Mononuclear cell (primary cell): ENCODE results near the gene ARHGAP26. TPM values are rescaled to one million over a fixed set of nuclear protein-coding genes. Genes with fewer than 3 reads are reported as not detected.

Source experiments
- H3K27me3 ChIP-seq: 2 replicates; pipeline ENCODE4 v1.6.0; 2011; ENCODE audit warnings: low read length, control low read depth; ENCODE audit not compliant: insufficient read depth
- H3K4me1 ChIP-seq: 2 replicates; pipeline ENCODE4 v1.5.1; 2011; ENCODE audit warnings: mild to moderate bottlenecking, low read length, control low read depth; ENCODE audit not compliant: insufficient read depth
- H3K4me3 ChIP-seq: 2 replicates; pipeline ENCODE4 v1.5.1; 2011; ENCODE audit warnings: mild to moderate bottlenecking, low read length, moderate library complexity
- H3K9me3 ChIP-seq: 2 replicates; pipeline ENCODE4 v1.5.1; 2011; ENCODE audit warnings: low read depth, mild to moderate bottlenecking, control low read depth, low read length
- total RNA-seq: library from RNA; depleted of rRNA; stranded (reverse); fragments of >200 nt; gene quantifications from one replicate; pipeline ENCODE4 v1.2.3, GENCODE V29; 2012

Gene ARHGAP26
- total RNA-seq, 1 donor: 53.6 TPM

DNA sequence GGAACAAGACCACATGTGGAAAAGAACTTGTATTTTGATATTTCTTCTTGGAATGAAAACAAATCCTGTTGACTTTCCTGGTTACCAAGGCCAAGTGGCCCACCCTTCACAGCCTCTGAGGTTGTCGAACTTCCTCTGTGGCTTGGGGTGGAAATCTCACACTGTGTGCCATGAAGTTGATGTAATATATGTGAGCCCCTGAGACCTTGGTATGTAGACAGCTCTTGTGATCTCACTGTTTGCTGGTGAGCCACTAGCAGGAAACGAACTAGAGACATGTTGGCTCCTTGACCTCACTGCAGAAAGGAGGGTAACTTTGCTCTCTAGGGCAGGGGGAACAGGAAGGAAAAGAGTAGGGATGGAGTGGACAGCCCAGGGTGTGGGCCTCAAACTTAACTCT is 159.4 kb downstream of the ARHGAP26 start:
- Histone ChIP-seq H3K9me3 (no peaks in the 10 kb centered on the region), H3K27me3 (no peaks in the 10 kb centered on the region), H3K4me3 (no peak overlapping the region), H3K4me1 (peaks cover 45% of the 10 kb centered on the region)

DNA sequence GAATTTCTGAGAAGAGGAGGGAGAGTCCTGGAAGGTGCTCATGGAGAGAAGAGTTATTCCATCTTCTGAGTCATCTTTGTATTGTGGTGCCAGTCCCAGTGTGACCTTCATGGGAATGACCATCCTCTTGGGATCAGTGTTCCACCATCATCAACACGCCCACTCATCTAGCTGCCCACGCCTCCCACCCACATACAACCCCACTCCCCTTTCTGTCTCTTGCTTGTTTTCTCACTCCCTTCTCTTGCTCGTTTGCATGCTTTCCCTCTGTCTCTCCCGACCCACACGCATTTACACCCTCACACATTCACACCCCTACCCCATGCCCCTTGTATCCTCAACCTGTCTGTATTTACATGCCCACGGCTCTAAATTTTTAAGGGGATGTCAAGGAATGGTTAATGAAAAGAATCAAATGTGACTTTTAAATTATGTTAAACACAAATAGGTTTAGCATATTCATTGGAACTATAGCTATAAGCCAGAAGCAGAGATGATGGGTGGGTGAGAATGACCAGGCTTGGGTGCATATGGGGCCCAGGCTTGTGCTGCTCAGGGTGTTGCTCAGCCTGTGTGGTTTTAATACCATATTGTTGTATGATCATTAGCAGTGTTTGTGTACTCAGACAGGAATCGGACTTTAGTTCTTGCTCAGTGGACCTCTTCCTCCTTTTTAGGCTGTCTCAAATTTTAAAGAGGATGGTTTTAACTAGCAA is 160.4 kb downstream of the ARHGAP26 start:
- Histone ChIP-seq H3K9me3 (no peaks in the 10 kb centered on the region), H3K4me1 (peaks cover 43% of the 10 kb centered on the region), H3K4me3 (no peak overlapping the region), H3K27me3 (no peaks in the 10 kb centered on the region)

DNA sequence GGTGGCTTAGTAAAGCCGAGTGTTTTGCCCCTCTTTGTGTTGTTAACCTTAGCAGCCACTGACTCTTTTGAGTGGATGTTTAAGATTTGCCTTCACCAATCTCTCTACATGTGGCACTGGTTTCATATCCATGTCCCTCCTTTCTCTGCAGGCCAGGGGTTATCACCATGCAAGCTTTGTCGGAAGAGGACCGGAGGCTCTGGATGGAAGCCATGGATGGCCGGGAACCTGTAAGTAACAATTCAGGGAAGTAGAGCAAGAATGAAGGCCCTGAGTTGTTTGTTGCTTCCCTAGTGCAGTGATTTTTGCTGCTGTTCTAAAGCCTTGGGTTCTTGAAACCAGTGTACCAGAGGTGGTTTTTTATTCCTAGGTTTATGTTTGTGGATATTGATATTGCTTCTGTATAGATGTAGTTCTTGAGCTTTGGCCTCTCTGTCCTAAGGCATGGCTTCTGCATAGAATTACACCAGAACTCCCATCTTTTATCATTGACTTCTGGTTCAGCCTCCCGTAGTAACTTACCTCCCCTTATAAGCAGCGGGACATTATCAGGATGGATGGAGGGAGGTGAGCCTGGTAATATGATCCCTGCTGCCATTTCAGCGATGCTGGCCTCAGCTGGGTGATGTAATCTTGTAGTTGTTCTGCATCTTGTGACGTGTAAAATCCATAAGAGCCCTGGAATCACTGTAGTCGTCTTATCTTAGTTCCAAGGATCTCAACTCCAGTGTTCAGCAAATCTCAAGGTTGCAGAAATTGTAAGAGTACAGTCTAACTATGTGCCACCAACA is 161.9 kb downstream of the ARHGAP26 start:
- Histone ChIP-seq H3K27me3 (no peaks in the 10 kb centered on the region), H3K4me3 (no peak overlapping the region), H3K9me3 (no peaks in the 10 kb centered on the region), H3K4me1 (peaks cover 36% of the 10 kb centered on the region)

DNA sequence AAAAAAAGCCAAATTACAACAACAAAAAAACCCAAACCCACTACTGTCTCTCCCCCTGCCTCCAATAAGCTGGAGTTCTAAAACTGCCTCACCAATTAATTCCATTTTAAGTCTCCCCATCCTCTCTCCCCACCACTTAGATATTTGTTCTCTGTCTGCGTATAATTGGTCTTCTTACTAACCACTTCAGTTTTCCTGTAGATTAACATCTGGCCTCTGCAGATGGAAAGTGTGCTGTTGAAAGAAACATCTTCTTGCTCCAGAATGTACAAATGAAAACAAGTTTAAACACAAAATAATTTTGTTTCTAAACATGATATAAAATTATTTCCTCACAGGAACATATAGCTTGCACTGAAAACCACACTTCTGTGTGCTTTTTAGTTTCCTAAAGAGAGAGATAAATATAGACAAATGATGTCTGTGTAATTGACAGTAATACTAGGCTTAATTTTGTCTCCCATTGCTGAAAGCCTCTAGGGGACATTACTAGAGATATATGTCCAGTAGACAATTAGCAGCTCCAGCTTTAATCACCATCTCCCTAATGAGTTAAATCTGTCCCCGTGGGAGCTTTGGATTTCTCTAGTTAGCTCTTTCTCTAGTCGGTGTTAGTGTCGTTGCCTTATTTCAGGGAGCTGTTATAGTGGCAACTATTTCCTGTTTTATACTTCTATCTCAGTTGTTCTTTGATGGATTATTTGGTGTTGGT is 164.0 kb downstream of the ARHGAP26 start:
- H3K4me1 ChIP-seq: peaks cover 36% of the 10 kb centered on the region

DNA sequence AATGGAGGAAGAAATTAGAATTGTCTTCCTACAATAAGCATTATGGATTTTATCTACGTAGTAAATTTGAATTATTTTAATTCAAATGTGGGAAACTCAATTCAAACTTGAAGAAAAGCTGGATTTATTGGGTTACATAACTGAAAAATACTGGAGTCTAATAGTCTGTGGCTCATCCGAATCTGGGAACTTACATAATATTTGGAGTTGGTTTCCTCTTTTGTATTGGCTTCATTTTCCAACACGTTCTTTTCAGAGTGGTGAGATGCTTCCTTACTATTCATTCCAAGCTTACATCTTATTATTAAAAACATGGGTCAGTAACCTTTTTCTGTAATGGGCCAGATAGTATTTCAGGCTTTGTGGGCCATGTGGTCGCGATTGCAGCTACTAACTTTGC is 164.8 kb downstream of the ARHGAP26 start:
- no peaks in the 10 kb centered on the region for H3K27me3 ChIP-seq
- H3K9me3 ChIP-seq: no peaks in the 10 kb centered on the region
- peaks cover 28% of the 10 kb centered on the region for H3K4me1 ChIP-seq
- H3K4me3 ChIP-seq: no peak overlapping the region

More for the DNA sequence above, 164.0 kb downstream of the ARHGAP26 start:
- Histone ChIP-seq H3K9me3 (no peaks in the 10 kb centered on the region), H3K4me3 (no peak overlapping the region), H3K27me3 (no peaks in the 10 kb centered on the region)

DNA sequence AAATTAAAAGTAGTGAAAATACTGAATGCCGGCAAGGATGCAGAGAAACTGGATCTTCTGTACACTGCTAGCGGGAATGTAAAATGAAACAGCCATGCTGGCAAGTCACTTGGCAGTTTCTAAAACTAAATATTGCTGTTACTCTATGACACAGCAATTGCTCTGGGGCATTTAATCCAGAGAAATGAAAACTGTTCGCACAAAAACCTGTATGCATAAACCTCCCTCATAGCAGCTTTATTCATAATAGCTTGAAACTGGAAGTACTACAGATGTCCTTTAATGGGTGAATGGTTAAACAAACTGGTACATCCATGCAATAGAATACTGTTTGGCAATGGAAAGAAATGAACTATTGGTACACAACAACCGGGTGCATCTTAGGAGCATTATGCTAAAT is 167.2 kb downstream of the ARHGAP26 start:
- H3K4me1 ChIP-seq: peaks cover 24% of the 10 kb centered on the region
- H3K9me3 ChIP-seq: no peaks in the 10 kb centered on the region
- no peaks in the 10 kb centered on the region for H3K27me3 ChIP-seq
- no peak overlapping the region for H3K4me3 ChIP-seq

DNA sequence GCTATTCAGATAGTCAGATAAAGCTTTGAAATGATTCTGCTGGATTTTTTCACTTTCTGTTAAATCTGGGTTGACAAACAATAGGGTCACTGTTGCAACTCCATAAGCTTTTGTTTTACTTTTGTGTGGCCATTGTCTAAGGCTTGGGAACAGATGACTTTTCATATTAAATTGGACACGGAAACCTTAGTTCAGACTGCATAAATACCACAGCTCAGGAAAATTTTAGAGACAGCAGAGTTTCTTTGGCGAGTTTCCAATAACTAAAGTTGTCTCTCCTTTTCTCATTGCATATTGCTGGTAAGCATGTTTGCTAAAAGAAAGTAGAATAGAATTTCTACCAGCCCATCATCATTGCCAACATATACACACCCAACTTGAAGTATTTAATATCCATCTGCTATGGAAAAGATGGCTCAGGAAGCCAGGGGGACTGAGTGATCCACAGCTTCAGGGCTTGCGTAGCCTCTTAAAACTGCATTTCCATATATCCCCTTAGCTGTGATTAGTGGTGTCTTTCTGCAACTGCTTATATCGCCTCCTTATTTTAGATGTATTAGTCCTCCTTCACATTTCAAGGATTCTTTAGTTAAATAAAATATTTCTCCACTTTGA is 168.2 kb downstream of the ARHGAP26 start:
- H3K9me3 ChIP-seq: no peaks in the 10 kb centered on the region
- no peaks in the 10 kb centered on the region for H3K27me3 ChIP-seq
- H3K4me1 ChIP-seq: peaks cover 24% of the 10 kb centered on the region
- H3K4me3 ChIP-seq: no peak overlapping the region

DNA sequence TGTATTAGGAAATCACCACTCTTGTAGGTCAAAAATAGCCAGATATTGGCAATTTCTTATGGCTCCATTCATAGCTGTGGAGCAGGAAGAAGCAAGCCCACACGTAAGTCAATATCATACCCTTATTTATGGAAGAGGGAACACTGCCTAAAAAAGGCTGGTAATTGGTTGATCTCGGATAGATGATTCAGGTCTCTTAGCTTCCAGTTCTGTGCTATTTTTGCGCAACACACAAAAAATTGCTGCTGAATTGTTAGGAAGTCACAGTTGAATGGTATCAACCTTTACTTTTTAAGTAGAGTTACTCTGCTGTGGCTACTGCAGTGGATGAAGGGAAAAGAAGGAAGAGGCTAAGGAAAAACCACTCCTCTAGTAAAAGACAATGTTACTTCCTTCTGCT is 168.8 kb downstream of the ARHGAP26 start:
- peaks cover 17% of the 10 kb centered on the region for H3K4me1 ChIP-seq
- no peaks in the 10 kb centered on the region for H3K27me3 ChIP-seq
- no peaks in the 10 kb centered on the region for H3K9me3 ChIP-seq
- no peak overlapping the region for H3K4me3 ChIP-seq

DNA sequence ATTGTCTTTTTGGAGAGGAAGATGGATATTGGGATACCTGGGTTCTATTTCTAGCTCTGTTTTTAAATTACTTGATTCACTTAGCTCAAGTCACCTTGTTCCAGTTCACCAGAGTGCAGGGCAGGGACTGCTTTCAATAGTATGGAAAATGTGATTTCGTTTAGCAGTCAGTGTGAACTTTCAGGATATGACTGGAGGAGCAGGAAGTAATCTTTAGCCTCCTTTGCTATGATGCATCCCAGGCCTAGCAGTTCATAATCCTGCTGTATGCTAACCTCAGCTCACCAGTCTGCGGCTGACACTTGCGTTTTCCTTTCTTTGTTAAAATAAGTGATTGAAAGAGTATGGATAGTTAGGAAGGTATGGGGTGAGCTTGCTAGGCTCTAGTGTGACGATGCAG is 169.7 kb downstream of the ARHGAP26 start:
- Histone ChIP-seq H3K27me3 (no peaks in the 10 kb centered on the region), H3K4me1 (peaks cover 12% of the 10 kb centered on the region), H3K4me3 (no peak overlapping the region), H3K9me3 (no peaks in the 10 kb centered on the region)

DNA sequence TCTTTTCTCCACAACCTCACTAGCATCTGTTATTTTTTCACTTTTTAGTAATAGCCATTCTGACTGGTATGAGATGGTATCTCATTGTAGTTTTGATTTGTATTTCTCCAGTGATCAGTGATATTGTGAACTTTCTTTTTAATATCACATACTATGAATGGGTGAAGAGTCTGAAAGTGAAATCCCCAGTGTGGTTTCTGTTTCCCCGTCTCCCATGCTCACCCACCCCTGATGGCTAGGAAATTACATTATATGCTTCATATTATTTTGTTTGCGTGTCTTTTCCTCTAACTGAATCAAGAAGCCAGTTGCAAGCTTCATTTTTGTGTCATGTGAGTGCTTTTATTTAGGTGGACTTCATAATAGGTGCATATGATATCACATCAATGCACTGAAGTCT is 171.1 kb downstream of the ARHGAP26 start:
- Histone ChIP-seq H3K4me3 (no peak overlapping the region), H3K9me3 (no peaks in the 10 kb centered on the region), H3K27me3 (no peaks in the 10 kb centered on the region), H3K4me1 (no peaks in the 10 kb centered on the region)

DNA sequence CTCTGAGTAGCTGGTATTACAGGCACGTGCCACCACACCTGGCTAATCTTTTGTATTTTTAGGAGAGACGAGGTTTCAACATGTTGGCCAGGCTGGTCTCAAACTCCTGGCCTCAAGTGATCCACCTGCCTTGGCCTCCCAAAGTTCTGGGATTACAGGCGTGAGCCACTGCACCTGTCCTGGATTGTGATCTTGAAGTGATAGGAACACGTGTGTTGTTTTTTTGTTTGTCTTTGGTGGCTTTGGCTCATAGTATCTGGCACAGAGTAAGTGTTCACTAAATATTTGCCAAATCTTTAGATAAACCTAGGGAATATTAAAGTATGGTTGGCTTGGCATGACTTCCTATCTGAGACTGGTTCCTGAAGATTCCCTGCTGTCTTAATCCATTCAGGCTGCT is 172.7 kb downstream of the ARHGAP26 start:
- H3K4me1 ChIP-seq: no peaks in the 10 kb centered on the region

DNA sequence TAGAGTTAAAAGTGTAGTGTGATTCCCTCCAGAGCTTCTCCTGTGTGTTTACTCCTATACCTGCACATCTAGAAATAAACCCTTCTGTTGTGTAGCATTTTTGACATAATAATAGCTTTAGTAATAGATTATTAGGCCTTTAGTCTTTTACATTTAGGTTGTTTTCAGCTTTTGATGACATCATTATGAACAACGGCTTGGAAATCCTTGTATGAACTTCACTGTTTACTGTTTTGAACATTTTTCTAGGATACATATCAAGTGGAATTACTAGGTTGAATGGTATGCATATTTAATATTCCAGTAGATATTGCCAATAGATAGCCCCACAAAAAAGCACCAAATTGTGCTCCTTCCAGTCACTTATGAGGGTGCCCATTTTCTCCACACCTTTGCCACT is 174.0 kb downstream of the ARHGAP26 start:
- Histone ChIP-seq H3K9me3 (no peaks in the 10 kb centered on the region), H3K4me1 (no peaks in the 10 kb centered on the region), H3K27me3 (no peaks in the 10 kb centered on the region), H3K4me3 (no peak overlapping the region)

More for the DNA sequence above, 172.7 kb downstream of the ARHGAP26 start:
- H3K9me3 ChIP-seq: no peaks in the 10 kb centered on the region
- no peak overlapping the region for H3K4me3 ChIP-seq
- no peaks in the 10 kb centered on the region for H3K27me3 ChIP-seq

DNA sequence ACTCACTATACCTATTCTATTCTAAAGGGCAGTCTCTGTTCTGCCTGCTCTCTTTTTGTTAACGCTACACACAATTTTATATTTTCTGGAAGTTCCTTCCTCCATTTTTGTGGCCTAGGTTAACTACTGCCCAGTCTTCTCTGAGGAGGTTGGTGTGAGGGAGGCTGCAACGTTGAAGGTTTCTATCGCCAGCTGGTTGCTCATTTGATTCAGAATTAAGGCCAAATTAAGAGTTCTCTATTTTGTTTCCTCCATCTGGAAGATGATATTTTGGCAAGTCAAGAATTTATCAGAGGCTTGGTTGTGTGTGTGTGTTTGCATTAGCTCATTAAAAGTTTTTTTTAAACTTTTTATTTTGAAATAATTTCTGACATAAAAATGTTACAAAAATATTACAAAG is 175.1 kb downstream of the ARHGAP26 start:
- Histone ChIP-seq H3K9me3 (no peaks in the 10 kb centered on the region), H3K4me3 (no peak overlapping the region), H3K4me1 (peaks cover 4% of the 10 kb centered on the region)

DNA sequence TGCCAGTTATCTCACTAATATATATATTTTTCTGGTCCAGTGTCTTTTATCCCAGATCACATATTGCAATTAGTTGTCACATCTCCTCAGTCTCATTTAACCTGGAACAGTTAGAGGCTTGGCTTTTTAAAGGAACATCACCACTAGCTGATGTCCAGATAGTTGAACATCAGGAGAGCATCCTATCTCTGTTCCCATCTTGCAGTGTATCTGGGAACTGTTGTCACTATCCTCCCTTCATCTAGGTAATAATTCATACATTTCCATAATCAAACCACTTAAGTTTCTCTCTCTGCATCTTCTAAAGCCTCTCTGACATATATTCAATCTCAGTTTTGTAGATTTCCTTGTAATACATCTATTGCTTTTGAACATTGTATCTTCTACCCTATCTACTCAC is 175.7 kb downstream of the ARHGAP26 start:
- Histone ChIP-seq H3K9me3 (no peaks in the 10 kb centered on the region), H3K4me1 (peaks cover 9% of the 10 kb centered on the region), H3K4me3 (no peak overlapping the region), H3K27me3 (no peaks in the 10 kb centered on the region)

More for the DNA sequence above, 175.1 kb downstream of the ARHGAP26 start:
- no peaks in the 10 kb centered on the region for H3K27me3 ChIP-seq
